Right lobe of liver (tissue), 4 donors: ENCODE measurements around the gene PDE1C.

ENCODE experiments used
- CTCF ChIP-seq, 4 donors: fragments of 200-600 bp in 3 of 4; fragments of 450-650 bp in 1 of 4; IDR thresholded peaks; one replicate each; pipeline versions ENCODE4 v1.5.1 to v1.8.0; 2016 to 2022; ENCODE audit warnings: antibody characterized with exemption in 4 of 4, mild to moderate bottlenecking in 2 of 4
- POLR2A ChIP-seq: fragments of 450-650 bp; IDR thresholded peaks from one replicate; pipeline ENCODE4 v1.6.1; 2017; ENCODE audit warnings: antibody characterized with exemption, mild to moderate bottlenecking
- donor health status: DM: no; HTN: no; CAD: no.
- donor health status: DM: no; HTN: no; CAD: no.
- donor health status: DM: no; HTN: yes; CAD: no.

GRCh38 chr7:31991406-31991805 is 78.8 kb downstream of the PDE1C start:
- TF ChIP-seq CTCF (IDR thresholded peaks at IDR 0.05) (no peak), POLR2A (no peak)
